Astrocyte of the cerebellum (primary cell): ENCODE results near the gene FARS2.

ENCODE experiments used
- DNase-seq: peaks from one replicate; pipeline ENCODE4 v3.0.0-alpha.2; 2011; ENCODE audit warnings: low read depth
- H3K4me3 ChIP-seq: 2 replicates; pipeline ENCODE4 v1.5.1; 2011; ENCODE audit warnings: mild to moderate bottlenecking, low read depth, low read length, moderate library complexity
- in situ Hi-C: cut with HindIII; loops from 2 replicates; pipeline ENCODE4 v1.10.0; 2017; ENCODE audit warnings: low sequenced_read_pairs
- TF ChIP-seq, protein P1 (sequence below): IDR thresholded peaks from 2 replicates; pipeline ENCODE4 v1.5.1; 2012; ENCODE audit warnings: low read length, low read depth, moderate library complexity, mild to moderate bottlenecking; ENCODE audit errors: missing control alignments

FARS2 gene

DNA sequence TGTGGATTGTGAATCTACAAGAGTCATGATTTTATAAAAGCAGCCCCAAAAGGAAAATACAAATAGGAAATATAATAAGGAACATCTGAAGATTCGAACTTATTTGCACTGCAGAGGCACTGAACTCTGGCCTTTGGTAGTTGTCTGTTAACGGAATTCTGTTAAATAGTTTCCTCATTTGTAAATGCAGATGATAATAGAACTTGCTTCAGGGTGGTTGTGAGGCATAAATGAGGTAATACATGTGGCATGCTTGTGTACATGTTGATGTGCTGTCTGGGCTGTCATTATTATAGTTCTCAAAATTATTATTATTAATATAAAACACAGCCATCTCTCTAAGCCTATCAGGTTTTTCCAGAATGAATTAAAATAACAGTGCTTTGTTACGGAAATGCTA is 443.4 kb downstream of the FARS2 start:
- TF ChIP-seq, protein P1, sequence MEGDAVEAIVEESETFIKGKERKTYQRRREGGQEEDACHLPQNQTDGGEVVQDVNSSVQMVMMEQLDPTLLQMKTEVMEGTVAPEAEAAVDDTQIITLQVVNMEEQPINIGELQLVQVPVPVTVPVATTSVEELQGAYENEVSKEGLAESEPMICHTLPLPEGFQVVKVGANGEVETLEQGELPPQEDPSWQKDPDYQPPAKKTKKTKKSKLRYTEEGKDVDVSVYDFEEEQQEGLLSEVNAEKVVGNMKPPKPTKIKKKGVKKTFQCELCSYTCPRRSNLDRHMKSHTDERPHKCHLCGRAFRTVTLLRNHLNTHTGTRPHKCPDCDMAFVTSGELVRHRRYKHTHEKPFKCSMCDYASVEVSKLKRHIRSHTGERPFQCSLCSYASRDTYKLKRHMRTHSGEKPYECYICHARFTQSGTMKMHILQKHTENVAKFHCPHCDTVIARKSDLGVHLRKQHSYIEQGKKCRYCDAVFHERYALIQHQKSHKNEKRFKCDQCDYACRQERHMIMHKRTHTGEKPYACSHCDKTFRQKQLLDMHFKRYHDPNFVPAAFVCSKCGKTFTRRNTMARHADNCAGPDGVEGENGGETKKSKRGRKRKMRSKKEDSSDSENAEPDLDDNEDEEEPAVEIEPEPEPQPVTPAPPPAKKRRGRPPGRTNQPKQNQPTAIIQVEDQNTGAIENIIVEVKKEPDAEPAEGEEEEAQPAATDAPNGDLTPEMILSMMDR, result no peak
- DNase-seq, result no peak
- no peak overlapping the region for H3K4me3 ChIP-seq

DNA sequence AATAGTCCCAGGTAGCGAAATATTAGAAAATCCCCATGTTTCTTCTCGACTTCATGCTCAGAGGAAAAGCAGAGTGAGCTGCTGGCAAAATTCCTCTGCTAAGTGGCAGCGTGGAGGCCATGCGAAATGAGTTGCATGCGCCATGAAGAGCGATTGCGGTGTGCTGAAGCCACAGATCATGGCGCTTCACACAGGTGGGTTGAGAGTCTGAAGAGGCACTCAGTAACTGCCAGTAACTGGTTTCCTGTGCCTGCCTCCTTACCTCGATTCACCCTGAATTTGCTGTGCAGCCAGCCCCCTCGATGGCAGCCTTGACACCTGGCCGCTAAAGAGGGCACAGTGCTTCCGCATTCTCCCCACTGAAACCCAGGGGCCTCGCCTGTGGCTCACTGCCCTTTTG is 443.9 kb downstream of the FARS2 start:
- in situ Hi-C loops, result no loop called here
- no peak overlapping the region for H3K4me3 ChIP-seq
- no peak for DNase-seq
- TF ChIP-seq, protein P1, result no peak

More for the DNA sequence above, 443.4 kb downstream of the FARS2 start:
- in situ Hi-C loops, result no loop called here

DNA sequence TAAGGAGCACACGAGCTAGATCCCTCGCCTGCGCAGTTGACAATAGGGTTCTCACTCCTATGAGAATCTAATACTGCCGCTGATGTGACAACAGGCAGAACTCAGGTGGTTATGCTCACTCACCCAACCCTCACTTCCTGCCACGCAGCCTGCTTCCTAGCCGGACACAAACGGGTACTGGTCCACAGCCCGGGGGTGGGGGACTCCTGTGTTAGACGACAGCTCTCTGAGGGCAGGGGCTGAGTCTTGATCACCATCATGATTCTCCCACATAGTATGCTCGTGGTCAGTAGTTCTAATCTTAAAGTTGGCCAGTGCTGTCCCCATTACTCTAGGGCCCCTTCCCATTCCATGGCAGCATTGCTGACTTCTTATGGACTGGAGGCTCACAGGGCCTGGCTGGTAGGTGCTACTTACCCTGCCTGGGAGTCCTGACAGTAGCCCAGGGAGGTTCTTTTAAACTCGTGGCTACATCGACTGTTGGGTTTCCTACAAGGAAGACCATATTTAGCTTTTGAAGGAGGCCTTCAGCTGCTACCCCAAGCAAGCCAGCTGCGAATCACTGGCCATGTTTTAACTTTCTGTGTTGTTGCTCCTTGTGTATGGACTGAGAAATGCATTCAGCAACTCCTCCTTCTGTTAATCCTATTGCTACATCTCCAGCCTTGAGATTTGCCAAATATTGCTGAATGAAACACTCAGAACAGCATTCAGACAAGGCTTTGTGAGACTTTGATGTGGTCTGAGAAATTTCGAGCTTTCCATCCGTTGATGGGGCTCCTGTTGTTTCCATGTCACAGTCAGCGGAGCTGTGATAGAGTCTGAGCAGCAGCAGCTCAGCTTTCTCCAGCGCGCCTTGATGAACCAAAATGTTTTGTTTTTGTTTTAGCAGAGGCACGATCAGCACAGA is 445.1 kb downstream of the FARS2 start:
- TF ChIP-seq, protein P1, result no peak
- in situ Hi-C loops, result no loop called here
- H3K4me3 ChIP-seq, result no peak overlapping the region
- no peak for DNase-seq

DNA sequence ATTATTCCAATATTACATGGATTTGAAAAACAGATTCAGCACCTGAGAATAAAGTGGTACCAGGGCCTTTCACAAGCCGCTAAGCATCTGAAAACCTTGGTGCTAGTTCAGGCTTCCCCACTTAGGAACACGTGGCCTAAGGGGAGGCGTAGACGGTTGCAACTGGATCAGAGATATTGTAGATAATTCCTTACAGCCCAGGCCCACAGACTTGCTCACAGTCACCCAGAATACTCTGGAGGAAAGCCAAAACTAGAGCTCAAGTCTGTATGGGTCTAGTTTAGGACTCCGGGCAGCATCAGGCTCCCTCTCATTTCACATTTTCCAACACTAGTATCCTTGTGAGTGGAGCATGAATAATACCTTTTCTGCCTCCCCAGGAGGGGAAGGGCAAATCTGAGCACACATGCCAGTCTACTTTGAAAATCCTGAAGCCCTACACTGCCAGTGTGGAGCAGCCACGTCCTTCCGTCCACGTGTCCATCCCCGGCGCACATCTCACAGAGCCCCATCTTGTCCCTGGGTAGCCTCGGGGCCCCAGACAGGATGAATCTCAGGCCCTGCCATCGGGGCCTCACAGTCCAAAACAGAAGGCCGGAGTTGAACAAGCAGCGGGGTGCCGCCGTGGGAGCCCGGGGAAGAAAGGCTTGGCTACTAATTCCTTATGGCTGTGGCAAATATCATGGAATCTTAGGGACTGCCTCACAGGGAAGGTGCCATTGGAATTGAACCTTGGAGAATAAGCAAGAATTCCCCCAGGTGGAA is 446.1 kb downstream of the FARS2 start:
- H3K4me3 ChIP-seq, result no peak overlapping the region
- TF ChIP-seq, protein P1, result no peak
- in situ Hi-C loops, result no loop called here
- no peak for DNase-seq

DNA sequence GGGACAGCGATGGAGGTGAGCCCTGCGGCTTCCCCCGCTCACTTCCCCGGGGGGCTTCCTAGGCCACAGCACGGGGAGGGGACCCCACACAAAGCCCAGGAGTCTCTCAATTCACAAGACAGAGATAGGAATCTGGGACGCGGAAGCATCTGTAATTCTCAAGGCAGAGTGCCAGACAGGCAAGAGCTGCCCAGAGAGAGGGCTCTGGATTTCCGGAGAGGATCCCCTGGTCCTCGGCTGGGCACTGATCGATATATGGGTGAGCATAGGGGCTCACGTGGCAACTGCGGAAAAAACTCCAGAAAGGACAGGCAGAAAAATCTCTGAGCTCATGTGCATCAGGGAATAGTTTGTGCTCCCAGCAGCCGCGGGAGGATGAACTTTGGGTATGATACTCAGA is 449.2 kb downstream of the FARS2 start:
- H3K4me3 ChIP-seq, result no peak overlapping the region
- DNase-seq, result no peak
- in situ Hi-C loops, result no loop called here
- TF ChIP-seq, protein P1, result no peak

DNA sequence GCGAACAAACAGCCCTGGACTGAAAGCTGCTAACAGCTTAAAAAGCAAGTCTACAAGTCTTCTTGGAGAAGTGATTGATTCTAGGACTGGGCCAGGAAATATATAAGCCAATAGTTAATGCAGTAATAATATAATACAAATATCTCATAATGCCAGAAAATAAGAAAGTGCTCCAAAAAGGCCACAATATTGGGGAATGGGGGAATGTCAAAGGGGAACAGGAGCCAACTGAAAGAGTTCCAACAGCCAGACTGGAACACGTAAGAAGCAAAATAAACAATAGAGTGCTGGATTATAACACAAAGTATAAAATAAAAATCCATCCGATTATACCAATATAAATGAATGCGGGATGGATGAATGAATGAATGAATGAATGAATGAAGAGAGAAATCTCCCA is 449.6 kb downstream of the FARS2 start:
- H3K4me3 ChIP-seq, result no peak overlapping the region
- no peak for DNase-seq
- in situ Hi-C loops, result no loop called here
- TF ChIP-seq, protein P1, result no peak
